OCI-LY3 (cell line): Measurements from ENCODE around the gene DCLK3.

Experiments used
- CTCF ChIP-seq: fragments of 200-600, 300-600 bp; sonication (generic); IDR thresholded peaks from 2 replicates; pipeline ENCODE4 v1.5.1; 2014; ENCODE audit warnings: antibody characterized with exemption, low read length, low read depth
- EZH2phosphoT487 ChIP-seq: fragments of 200-600 bp; shearing (Covaris generic); IDR thresholded peaks from 2 replicates; pipeline ENCODE4 v1.6.1; 2018; ENCODE audit warnings: antibody characterized with exemption, mixed run types, low read depth

GRCh38 chr3:36800533-36801116 is 36.3 kb upstream of the DCLK3 start:
- TF ChIP-seq CTCF (no peak), EZH2phosphoT487 (no peak)
